ENCODE measurements around the gene TRIM52. TPM values are rescaled to one million over a fixed set of nuclear protein-coding genes. Genes with fewer than 3 reads are reported as not detected.
"Not testable (repeated sequence)": the region's sequence is repeated elsewhere in the genome, so short reads cannot be mapped to it uniquely, and the experiment has no call there.

TRIM52 gene
- total RNA-seq, 1 donor from 2014 or later: 1.6 TPM

DNA sequence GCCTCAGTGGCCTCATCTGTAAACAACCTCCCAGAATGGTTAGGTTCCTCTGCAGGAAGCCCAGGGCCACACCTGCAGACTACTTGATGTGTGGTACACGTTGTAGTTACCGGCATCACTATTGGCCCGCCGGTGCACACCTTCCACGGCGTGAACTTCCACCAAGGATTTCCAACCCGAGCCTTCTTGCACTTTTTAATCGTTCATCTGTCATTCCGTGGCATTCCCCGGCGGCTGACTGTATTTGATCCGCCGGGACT lies 43.2 kb downstream of the TRIM52 start:
- TF ChIP-seq, protein P1, sequence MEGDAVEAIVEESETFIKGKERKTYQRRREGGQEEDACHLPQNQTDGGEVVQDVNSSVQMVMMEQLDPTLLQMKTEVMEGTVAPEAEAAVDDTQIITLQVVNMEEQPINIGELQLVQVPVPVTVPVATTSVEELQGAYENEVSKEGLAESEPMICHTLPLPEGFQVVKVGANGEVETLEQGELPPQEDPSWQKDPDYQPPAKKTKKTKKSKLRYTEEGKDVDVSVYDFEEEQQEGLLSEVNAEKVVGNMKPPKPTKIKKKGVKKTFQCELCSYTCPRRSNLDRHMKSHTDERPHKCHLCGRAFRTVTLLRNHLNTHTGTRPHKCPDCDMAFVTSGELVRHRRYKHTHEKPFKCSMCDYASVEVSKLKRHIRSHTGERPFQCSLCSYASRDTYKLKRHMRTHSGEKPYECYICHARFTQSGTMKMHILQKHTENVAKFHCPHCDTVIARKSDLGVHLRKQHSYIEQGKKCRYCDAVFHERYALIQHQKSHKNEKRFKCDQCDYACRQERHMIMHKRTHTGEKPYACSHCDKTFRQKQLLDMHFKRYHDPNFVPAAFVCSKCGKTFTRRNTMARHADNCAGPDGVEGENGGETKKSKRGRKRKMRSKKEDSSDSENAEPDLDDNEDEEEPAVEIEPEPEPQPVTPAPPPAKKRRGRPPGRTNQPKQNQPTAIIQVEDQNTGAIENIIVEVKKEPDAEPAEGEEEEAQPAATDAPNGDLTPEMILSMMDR (conservative IDR thresholded peaks at IDR 0.05; ENCODE audit: low read depth, low read length): no peak
- DNase-seq (ENCODE audit: low read depth): no peak

DNA sequence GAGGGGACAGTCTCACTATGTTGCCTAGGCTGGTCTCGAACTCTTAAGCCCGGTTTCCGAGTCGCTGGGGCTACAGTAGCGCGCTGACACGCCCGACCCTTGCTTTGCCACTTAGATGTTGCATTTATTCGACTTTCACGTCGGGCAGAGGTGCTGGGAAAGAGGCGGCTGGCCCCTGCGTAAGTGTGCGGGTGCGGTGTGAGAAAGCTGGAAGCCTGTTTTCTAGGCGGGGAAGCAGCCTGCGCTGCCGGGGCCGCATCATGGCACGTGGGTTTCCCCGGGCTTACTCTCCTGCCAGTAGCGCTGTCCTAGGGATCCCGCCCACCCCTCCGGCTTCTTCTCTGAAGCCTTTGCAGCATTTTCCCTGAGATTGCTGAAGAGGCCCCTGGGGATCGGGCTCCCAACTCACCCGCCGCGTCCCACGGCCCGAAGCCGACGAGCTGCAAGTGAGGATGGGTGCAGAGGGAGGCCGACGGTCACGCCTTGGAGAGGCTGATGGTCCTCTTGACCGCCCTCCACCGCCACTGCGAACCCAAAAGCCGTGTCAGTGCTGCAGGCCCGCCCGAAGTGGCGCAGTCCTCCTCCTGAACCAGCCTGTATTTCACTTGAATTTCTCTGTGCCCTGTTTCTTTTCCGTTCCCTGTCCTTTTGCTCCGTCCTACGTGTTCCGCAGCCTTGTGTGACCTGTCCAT lies 43.7 kb downstream of the TRIM52 start:
- DNase-seq (ENCODE audit: low read depth): no peak
- TF ChIP-seq, protein P1 (conservative IDR thresholded peaks at IDR 0.05; ENCODE audit: low read depth, low read length): peak; percentile 19
- H3K4me3 ChIP-seq (ENCODE audit: low read depth, low read length): peak overlapping the region; percentile 54

More for the DNA sequence above, 43.2 kb downstream of the TRIM52 start:
- peak overlapping the region; percentile 54 for H3K4me3 ChIP-seq (ENCODE audit: low read depth, low read length)

DNA sequence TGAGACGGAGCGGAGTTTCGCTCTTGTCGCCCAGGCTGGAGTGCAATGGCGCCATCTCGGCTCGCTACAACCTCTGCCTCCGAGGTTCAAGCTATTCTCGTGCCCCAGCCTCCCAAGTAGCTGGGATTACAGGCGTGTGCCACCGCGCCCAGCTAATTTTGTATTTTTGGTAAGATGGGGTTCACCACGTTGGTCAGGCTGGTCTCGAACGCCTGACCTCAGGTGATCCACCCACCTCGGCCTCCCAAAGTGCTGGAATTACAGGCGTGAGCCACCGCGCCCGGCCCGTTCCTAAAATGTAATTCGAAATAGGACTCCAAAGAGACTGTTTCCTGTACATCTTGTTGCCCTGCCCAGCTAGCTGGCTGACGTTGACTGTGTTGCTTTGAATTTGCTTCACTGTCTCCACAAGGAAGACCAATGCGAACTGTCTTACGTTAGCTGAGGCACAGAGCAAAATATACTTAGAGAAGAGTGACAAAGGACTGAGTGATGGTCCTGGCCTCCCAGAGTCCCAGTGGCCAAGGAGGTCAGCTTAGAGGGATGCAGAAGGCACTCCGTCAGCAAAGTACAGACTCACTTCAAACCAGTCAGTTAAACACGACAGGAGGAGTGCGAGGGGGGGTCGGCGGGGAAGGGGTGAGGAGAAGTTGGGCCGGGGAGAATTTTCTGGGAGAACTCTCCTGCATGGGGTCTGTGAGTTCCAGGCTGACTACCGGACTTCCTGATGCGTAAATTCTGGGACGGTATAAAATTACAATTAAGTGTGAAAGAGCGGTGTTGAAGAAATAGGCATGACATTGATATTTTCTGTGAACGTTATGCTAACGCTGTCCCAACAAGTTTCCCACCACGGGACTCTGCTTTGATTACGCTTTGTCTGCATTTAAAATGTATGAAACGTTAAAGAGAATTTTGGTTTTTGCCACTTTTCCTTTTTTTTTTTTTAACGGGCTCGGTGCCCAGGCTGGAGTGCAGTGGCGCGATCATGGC lies 44.6 kb downstream of the TRIM52 start:
- H3K4me3 ChIP-seq (ENCODE audit: low read depth, low read length): peak overlapping the region; percentile 54
- no peak for DNase-seq (ENCODE audit: low read depth)
- TF ChIP-seq, protein P1 (conservative IDR thresholded peaks at IDR 0.05; ENCODE audit: low read depth, low read length): no peak

DNA sequence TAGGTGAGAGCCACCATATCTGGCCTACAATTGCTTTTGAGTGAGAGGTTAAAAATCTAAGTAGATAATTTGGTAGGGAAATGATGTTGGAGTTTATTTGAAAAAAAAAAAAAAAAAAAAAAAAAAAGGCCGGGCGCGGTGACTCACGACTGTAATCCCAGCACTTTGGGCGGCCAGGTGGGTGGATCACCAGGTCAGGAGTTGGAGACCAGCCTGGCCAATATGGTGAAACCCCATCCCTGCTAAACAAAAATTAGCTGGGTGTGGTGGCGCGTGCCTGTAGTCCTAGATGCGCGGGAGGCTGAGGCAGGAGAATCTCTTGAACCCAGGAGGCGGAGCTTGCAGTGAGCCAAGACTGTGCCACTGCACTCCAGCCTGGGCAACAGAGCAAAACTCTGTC lies 46.7 kb downstream of the TRIM52 start:
- DNase-seq (ENCODE audit: low read depth); H3K4me3 ChIP-seq (ENCODE audit: low read depth, low read length): not testable (repeated sequence)

DNA sequence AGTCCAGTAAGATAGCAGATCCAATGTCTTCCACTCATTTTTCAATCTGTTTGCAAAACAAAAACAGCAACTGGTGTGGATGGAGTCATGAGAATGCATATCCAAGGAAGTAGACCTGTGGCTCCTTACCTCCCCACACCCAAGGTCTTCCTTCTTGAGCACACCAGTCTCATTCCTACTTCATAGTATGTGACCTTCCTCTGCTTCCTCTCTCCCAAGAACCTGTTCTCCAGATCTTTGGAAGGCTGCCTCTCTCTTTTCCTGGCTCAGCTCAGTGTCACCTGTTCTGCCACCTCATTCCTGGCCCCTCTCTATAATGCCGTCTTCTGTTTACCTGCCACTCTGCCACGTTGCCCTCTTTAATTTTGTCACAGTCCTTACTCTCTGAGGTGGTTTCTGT lies 48.0 kb downstream of the TRIM52 start:
- TF ChIP-seq, protein P1 (conservative IDR thresholded peaks at IDR 0.05; ENCODE audit: low read depth, low read length): no peak
- DNase-seq (ENCODE audit: low read depth): no peak
- no peak overlapping the region for H3K4me3 ChIP-seq (ENCODE audit: low read depth, low read length)

DNA sequence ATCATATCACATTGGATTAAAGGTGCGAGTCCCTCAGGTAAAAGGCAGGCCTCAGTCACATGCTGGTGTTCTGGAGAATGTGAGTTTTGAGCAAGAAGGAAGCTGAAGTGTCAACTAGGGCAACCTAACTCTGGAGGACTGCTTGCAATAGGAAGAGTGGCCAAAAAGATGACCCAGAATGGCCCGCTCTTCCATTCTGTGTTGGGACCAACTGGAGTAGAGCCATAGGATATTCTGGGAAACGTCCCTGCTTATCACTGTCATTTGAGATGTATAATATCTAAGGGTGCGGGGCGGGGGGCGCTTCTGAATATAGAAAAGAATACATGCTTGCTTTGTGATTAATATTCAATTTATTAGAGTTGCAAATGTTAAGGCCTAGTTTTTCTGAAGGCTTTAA lies 48.9 kb downstream of the TRIM52 start:
- no peak overlapping the region for H3K4me3 ChIP-seq (ENCODE audit: low read depth, low read length)
- TF ChIP-seq, protein P1 (conservative IDR thresholded peaks at IDR 0.05; ENCODE audit: low read depth, low read length): no peak
- DNase-seq (ENCODE audit: low read depth): no peak

DNA sequence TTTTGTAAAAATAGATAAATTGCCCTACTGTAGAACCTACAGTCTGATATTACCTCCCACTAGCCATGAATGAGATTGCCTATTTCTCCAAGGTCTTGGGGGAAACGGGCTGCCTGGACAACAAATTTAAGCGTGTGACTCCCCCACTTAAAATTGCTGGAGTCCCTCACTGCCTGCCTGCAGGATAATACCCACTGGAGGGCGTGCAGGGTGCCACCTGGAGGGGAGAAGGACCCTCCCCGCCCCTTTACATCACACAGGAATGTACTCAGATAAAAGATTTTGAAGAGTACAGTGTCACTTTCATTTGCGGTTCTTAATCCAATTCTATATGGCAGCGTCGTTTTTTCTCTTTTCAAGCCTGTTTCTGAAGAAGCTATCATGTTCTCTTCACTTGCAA lies 49.7 kb downstream of the TRIM52 start:
- TF ChIP-seq, protein P1 (conservative IDR thresholded peaks at IDR 0.05; ENCODE audit: low read depth, low read length): no peak
- no peak overlapping the region for H3K4me3 ChIP-seq (ENCODE audit: low read depth, low read length)
- DNase-seq (ENCODE audit: low read depth): no peak

DNA sequence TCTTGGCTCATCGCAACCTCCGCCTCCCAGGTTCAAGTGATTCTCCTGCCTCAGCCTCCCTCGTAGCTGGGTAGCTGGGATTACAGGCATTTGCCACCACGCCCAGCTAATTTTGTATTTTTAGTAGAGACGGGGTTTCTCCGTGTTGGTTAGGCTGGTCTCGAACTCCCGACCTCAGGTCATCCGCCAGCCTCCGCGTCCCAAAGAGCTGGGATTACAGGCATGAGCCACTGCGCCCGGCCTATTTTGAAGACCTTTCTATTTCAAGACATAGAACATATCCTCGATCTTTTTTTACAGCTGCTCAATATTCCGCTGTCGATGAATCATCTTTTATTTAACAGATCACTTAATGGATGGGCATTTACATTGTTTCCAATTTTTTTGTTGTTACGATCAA lies 50.2 kb downstream of the TRIM52 start:
- DNase-seq (ENCODE audit: low read depth); H3K4me3 ChIP-seq (ENCODE audit: low read depth, low read length): not testable (repeated sequence)

DNA sequence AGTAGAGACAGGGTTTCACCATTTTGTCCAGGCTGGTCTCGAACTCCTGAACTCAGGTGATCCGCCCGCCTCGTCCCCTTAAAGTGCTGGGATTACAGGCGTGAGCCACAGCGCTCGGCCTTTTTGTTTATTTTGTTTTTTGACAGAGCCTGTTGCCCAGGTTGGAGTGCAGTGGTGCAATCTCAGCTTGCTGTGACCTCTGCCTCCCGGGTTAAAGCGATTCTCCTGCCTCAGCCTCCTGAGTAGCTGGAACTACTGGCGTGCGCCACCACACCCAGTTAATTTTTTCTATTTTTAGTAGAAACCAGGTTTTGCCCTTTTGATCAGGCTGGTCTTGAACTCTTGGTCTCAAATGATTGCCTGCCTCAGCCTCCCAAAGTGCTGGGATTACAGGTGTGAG lies 50.8 kb downstream of the TRIM52 start:
- not testable (repeated sequence) for H3K4me3 ChIP-seq (ENCODE audit: low read depth, low read length); DNase-seq (ENCODE audit: low read depth)

DNA sequence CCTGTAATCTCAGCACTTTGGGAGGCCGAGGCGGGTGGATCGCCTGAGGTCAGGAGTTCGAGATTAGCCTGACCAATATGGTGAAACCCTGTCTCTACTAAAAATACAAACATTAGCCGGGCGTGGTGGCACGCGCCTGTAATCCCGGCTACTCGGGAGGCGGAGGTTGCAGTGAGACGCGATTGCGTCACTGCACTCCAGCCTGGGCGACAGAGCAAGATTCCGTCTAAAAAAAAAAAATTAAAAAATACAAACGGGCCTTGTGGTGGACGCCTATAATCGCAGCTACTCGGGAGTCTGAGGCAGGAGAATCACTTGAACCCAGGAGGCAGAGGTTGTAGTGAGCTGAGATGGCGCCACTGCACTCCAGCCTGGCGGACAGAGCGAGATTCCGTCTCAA lies 51.9 kb downstream of the TRIM52 start:
- not testable (repeated sequence) for DNase-seq (ENCODE audit: low read depth); H3K4me3 ChIP-seq (ENCODE audit: low read depth, low read length)

Measured in epithelial cell of proximal tubule (primary cell).